HG03095 (cell line): Measurements from ENCODE around the gene SH3GLB2.
"Not testable (repeated sequence)": the region's sequence is repeated elsewhere in the genome, so short reads cannot be mapped to it uniquely, and the experiment has no call there.

ENCODE experiments used
- ATAC-seq: cut with Tn5 transposase; IDR thresholded peaks from one replicate; pipeline ENCODE4 v1.9.1; 2021; ENCODE audit warnings: moderate library complexity; ENCODE audit not compliant: unreplicated experiment

SH3GLB2 gene

DNA sequence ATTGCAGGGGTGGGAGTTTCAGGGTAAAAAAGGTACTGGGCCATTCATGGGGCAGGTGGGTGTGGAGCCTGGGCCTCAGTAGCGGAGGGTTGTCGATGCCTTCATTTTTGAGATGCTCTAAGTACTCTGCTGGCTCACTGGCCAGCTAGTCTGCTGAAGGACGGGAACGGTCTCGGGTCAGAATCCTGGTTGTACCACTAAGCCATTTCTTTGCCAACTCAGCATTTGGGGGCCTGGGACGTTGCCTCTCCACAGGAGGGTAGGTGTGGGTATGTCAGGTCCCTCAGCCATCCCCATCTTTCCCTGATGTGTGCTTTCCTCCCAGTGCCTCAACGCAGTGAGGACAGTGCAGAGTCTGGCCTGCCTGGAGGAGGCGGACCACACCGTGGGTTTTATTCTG lies 25.1 kb downstream of the SH3GLB2 start:
- ATAC-seq, result no peak

DNA sequence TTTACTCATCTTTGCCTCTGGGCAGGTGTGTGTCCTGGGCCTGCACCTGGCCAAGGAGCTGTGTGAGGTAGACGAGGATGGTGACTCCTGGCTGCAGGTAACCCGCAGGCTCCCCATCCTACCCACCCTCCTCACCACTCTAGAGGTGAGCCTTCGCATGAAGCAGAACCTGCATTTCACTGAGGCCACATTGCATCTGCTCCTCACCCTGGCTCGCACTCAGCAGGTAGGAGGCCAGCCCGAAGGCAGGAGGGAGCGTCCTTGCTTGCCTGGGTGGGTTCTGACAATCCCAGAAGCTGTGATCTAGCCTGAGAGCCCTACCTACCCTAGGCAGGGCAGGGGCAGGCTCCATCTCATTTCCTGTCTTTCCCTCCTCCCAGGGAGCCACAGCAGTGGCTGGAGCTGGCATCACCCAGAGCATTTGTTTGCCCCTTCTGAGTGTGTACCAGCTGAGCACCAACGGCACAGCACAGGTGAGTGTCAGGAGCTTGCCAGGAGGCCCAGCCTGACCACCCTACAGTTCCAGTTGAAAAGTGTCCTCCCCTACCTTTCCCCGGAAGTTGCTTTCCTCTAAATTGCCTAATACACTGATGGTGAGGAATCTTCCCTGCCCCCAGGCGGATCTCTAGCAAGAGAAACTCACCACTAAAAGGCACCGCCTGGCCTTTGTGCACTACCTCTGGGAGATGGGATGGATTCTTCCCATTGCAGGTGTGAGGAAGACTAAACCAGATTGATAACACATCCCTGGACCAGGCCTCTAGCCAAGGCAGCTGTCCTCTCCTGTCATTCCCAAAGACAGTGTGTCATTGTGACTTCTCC lies 26.4 kb downstream of the SH3GLB2 start:
- ATAC-seq, result no peak

GRCh38 chr9:128999581-129000206 lies 28.4 kb downstream of the SH3GLB2 start:
- ATAC-seq, result no peak

- no peak for ATAC-seq
These were observed 29.7 kb downstream of the SH3GLB2 start for GRCh38 chr9:128998462-128998861.

DNA sequence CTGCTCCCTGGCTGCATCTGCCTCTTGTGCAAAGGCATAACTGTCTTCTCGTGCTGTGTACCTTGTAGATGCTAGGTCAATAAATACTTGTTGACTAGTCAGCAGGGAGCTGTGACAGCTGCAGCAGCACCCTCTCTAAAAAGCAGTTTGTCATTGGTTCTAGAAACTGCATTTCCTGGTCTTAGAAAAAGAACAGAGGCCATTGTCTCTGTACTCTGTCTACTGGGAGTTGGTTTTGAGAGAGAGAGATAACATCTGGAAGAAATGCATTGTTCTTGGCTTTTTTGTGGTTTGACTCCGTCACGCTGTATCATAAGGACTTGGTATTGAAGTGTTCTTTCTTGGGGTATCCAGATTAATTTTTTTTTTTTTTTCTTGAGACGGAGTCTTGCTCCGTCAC lies 32.3 kb downstream of the SH3GLB2 start:
- ATAC-seq, result no peak

DNA sequence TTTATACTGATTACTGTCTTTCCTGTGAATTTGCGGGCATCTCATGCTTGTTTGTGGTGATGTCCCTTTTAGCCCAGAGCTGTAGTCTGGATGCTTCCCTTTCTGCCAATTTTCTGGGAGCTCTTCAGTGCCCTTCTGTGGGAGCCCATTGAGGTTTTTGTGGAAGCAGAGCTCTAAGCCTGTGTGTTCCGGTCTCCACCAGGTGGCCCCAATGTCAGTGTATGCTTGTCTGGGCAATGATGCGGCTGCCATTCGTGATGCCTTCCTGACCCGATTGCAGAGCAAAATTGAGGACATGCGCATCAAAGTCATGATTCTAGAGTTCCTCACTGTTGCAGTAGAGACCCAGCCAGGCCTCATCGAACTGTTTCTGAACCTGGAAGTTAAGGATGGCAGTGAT lies 35.1 kb downstream of the SH3GLB2 start:
- ATAC-seq, result no peak

DNA sequence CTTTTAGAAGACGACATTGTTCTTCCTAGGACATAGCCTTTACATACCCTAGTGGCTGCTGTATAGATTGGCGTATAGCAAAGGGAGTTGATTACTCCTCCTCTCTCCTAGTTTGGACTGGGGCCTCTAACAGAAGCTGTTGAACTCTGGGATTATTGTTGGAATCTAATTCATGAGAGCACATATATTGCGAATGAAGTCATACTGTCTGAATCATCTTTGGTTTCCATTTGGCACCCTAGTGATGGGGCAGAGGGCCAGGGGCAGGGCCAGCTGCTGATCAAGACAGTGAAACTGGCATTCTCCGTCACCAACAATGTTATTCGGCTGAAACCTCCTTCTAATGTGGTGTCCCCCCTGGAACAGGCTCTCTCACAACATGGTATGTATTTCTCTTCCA lies 40.3 kb downstream of the SH3GLB2 start:
- no peak for ATAC-seq

DNA sequence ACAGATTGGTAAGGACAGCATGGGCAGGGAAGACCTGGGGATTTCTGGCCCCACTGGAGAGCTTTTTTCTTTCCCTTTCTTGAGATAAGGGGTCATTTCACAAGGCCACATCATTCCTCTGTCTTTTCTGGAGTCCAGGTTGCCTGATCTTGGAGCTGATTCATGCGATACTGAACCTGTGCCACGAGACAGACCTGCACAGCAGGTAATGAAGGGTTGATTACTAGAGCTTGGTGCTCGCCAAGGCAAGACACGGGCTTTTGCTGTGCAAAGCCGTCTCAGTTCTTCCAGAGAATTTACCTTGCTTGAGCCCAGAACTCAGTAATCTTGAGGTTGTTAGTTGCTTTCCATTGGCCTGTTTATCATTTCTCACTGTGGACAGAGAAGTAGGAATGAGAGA lies 41.5 kb downstream of the SH3GLB2 start:
- no peak for ATAC-seq

- no peak for ATAC-seq
These were observed 44.6 kb downstream of the SH3GLB2 start for GRCh38 chr9:128983536-128983935.

DNA sequence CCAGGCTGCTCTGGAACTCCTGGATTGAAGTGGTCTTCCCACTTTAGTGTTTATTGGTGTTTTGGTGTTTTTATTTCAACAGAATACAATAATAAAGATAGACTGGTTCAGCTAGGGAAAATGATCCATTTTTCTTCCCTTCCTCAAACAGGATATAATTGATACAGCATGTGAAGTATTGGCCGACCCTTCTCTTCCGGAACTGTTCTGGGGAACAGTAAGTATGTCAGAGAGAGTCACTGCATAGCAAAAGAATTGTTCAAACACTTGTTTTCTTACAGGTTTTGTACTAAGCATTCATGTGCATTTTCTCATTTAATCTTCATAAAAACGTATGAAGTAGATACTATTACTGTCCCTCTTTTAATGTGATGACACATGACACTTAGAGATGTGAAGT lies 49.0 kb downstream of the SH3GLB2 start:
- no peak for ATAC-seq

GRCh38 chr9:128972956-128973355 lies 55.2 kb downstream of the SH3GLB2 start:
- no peak for ATAC-seq

GRCh38 chr9:128969491-128969890 lies 58.6 kb downstream of the SH3GLB2 start:
- no peak for ATAC-seq

GRCh38 chr9:128961403-128961802 lies 66.7 kb downstream of the SH3GLB2 start:
- not testable (repeated sequence) for ATAC-seq
